ENCODE measurements around the gene NGEF.

NGEF gene

GRCh38 chr2:232993231-232993821 lies 19.7 kb downstream of the NGEF start:
- DNase-seq, result no peak

GRCh38 chr2:232986155-232986554 lies 26.9 kb downstream of the NGEF start:
- DNase-seq, result no peak

- no peak for DNase-seq
Measured at GRCh38 chr2:232984451-232985207, 28.4 kb downstream of the NGEF start.

DNA sequence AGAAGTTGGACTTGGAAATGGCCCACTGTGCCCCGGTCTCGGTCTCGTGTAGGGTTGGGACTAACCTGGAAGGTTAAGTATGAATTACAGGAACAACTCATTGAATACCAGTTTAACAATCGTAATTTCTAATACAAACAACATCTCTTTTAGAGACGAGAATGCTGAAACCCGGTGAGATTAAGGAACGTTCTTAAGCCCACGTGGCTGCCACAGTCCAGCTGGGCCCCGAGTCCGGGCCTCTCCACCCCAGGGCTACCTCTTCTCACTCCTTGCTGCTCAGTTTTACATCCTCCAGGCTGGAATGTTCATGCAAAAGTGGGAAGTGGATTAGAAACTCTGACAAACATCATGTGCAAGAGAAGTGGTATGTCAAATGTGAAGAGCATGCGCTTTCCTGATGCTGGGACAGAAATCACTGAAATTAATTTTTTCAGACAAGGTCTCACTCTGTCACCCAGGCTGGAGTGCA lies 29.4 kb downstream of the NGEF start:
- DNase-seq, result no peak

GRCh38 chr2:232982926-232983668 lies 30.0 kb downstream of the NGEF start:
- DNase-seq, result peak; percentile 7

GRCh38 chr2:232981767-232982360 lies 31.2 kb downstream of the NGEF start:
- DNase-seq, result no peak

DNA sequence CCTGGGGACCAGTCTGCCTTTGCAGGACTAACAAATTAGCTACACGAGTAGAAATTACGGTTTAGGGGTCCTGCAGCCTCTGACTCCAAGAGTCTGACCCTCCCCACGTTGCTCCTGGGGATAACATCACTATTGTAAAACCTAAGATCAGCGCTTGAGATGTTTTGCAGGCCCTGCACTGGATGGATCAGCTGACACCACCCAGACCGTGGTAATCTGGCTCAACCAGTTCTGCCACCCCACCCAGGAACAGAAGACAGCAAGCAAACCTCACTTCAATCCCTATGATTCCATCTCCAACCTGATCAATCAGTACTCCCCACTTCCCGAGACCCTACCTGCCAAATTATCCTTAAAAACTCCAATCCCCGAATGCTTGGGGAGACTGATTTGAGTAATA lies 31.7 kb downstream of the NGEF start:
- DNase-seq, result no peak

DNA sequence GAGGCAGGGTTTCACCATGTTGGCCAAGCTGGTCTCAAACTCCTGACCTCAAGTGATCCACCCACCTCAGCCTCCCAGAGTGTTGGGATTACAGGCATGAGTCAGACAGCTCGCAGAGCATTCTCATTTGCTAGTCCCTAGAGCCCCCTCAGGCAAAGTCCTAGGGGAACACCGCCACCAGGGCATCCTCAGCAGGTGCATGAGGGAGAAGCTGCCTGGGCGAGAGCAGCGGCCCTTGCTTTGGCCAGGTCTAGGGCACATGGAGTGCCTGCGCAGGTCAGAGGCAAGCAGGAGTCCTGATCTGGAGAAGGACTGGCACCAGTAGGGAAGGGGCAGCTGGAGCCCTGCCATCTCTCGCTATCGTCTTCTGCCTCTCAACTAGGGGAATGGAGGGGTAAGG lies 32.4 kb downstream of the NGEF start:
- DNase-seq, result no peak

GRCh38 chr2:232979871-232980461 lies 33.1 kb downstream of the NGEF start:
- no peak for DNase-seq

DNA sequence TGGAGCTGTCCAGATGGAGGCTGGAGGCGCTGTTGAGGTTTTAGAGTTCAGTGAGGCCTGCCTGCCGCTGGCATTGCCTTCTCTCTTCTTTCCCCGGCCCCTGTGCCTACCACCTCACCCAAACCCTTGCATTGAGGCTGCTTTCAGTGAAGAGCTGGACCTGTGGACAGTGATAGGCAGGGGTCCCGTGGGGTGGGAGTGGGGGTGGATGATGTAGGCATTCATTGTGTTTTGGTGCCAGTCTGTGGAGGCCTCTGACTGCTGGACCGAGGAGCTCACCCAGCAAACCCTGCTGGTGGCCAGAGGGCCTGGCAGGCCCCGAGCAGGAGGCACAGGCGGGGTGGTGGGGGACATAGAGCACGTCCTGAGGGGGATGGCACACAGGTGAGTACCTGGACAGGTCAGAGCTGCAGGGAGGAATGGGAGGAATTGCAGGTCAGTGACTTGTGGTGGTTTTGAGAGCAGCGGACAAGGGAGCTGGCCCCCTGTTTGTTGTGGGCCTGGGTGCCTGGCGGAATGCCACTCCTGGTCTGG lies 35.6 kb downstream of the NGEF start:
- no peak for DNase-seq

DNA sequence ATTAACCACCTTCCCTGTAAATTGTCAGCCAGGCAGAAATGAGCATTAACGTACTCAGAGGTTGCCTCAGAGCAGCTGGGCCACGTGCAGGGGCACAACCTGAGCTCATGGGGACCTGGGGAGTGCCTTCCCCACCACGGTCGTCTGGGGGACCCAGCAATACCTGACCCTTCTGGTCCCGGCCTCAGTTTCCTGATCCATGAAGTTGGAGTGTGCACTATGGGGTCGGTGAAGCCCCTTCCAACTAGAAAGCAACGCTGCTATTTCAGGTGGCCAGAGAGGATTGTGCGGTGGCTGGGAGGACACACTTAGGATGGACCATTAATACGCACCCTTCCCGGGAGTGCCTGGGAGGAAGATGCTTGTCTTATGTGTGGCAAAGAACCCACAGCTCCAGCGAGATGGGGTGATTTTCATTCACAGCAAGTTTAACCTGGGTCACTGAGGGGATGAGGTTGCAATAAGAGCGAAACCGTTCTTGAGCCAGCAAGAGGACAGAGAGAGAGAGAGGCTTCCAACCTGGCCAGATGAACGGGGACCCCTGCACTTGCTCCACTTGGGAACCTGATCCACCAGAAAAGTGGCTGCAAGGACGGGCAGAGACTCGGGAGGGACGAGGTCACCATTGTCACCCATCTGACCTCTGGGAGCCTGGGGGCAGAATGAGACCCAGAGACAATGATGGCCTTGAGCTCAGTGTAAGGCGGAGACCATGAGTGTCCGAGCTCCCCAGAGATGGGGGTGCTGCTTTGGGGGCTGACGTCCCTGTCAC lies 36.2 kb downstream of the NGEF start:
- no peak for DNase-seq

GRCh38 chr2:232976176-232976575 lies 36.9 kb downstream of the NGEF start:
- DNase-seq, result no peak

DNA sequence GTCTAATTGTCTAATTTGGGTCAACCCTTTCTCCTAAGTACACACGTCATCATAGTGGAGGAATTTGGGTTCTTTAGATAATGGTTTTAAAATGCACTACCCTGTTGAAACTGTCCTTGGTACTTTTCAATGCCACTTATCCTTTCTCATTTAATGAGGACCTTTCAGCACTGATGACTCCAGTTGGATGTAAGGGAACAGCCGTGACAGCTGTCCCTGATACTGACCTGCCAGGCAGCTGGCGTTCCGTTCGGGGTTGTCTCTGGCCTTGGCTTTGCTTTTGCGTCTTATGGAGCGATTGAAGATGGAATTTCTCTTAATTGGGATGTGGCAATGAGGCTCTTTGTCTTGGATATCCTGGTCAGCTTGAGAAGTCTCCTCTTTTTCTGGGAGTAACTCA lies 38.7 kb downstream of the NGEF start:
- DNase-seq, result no peak

GRCh38 chr2:232973796-232974195 lies 39.3 kb downstream of the NGEF start:
- no peak for DNase-seq

- DNase-seq, result no peak
Measured at GRCh38 chr2:232973011-232973735, 39.9 kb downstream of the NGEF start.

- no peak for DNase-seq
Measured at GRCh38 chr2:232971744-232972143, 41.3 kb downstream of the NGEF start.

DNA sequence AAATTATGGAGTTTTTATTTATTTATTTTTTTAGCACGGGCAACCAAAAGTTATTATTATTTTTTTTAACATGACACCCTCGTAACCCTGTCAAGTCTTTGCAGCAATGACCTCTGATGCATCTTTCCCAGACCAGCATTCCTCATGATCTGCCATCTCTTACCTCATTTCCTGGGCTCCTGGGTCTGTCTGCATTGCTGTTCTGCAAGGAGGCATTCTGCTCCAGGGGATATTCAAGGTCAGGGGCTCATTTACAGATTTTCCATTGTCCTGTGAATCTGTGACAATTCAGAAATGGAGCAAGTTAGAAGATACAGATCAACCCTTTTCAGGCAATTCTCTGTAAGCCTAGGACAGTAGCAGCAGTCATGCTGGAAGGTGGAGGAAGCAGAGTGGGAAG lies 43.0 kb downstream of the NGEF start:
- DNase-seq, result no peak

DNA sequence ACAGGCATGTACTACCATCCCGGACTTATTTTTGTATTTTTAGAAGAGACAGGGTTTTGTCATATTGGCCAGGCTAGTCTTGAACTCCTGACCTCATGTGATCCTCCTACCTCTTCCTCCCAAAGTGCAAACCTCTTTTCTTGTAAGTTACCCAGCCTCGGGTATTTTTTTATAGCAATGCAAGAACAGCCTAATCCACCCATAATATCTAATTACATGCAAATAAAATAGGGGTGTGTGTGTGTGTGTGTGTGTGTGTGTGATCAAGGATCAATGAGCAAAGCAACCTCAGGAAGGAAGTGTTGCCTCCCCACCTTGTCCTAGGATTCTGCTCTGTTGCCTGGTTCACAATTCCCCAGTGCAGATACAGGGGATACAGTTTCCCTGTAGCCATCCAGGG lies 45.6 kb downstream of the NGEF start:
- no peak for DNase-seq

GRCh38 chr2:232966122-232966521 lies 46.9 kb downstream of the NGEF start:
- DNase-seq, result no peak

DNA sequence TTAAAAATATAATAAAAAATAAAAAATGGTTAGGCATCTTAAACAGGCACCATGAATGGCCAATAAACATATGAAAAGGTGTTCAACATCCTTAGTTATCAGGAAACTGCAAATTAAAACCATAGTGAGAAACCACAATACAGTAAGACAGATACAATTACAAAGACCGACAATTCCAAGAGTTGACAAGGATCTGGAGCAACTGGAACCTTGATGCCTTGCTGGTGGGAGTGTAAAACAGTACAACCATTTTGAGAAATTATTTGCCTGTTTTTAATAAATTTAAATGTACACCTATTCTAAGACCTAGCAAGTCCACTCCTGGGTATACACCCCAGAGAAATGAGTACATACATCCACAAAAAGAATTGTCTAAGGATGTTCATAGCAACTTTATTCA lies 49.1 kb downstream of the NGEF start:
- DNase-seq, result no peak

DNA sequence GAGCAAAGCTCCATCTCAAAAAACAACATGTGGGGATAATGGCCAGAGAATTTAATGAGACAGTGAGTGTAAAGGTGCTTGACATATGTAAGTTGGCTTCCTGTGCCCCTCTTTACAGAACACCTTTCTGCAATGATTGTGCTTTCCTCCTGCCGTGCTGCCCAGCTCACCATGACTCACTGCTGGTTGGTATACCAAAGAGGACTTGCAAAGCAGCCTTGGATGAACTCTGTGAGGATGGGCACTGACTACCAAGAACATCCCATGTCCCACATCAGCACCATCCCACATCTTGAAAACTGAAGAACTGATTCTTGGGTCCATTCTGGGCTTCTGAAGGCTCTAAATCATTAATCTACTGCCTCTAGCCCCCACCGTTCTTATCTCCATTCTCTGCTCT lies 52.2 kb downstream of the NGEF start:
- no peak for DNase-seq

Measured in CD4-positive, alpha-beta T cell treated with Interleukin-17A for 4 hours (primary cell).